ENCODE data around the gene PRH2.

The PRH2 gene

DNA sequence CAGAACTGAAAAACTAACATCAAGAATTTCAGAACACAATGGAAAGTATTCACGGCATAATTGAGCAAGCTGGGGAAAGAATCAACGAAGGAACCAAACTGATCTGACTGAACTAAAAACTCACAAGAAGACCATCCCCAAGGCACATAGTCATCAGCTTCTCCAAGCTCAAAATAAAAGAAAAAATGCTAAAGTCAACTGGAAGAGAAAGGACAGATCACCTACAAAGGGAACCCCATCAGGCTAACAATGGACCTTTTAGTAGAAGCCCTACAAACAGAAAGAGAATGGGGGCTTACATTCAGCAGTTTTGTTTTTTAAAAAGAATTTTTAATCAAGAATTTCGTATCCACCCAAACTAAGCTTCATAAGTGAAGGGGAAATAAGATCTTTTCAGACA, 45.9 kb downstream of the PRH2 start:
- TF ChIP-seq, protein P1, sequence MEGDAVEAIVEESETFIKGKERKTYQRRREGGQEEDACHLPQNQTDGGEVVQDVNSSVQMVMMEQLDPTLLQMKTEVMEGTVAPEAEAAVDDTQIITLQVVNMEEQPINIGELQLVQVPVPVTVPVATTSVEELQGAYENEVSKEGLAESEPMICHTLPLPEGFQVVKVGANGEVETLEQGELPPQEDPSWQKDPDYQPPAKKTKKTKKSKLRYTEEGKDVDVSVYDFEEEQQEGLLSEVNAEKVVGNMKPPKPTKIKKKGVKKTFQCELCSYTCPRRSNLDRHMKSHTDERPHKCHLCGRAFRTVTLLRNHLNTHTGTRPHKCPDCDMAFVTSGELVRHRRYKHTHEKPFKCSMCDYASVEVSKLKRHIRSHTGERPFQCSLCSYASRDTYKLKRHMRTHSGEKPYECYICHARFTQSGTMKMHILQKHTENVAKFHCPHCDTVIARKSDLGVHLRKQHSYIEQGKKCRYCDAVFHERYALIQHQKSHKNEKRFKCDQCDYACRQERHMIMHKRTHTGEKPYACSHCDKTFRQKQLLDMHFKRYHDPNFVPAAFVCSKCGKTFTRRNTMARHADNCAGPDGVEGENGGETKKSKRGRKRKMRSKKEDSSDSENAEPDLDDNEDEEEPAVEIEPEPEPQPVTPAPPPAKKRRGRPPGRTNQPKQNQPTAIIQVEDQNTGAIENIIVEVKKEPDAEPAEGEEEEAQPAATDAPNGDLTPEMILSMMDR (IDR thresholded peaks at IDR 0.05; ENCODE audit: insufficient read depth, missing control alignments) = no peak
- FAIRE-seq = no peak
- DNase-seq (ENCODE audit: insufficient read length, low spot score) = no peak

GRCh38 chr12:10982244-10982643, 53.2 kb downstream of the PRH2 start:
- TF ChIP-seq, protein P1 (IDR thresholded peaks at IDR 0.05; ENCODE audit: insufficient read depth, missing control alignments) = no peak
- FAIRE-seq (no peak), DNase-seq (ENCODE audit: insufficient read length, low spot score) (no peak)

All from D721Med (cell line).